ENCODE results near the gene RIPOR3. TPM values are rescaled to one million over a fixed set of nuclear protein-coding genes. Genes with fewer than 3 reads are reported as not detected.
A peak's percentile ranks its signal among the peaks of the same experiment; 100 is the strongest.

RIPOR3 gene
- total and polyA plus RNA-seq, 12 donors = 1.6 to 50.2 (median 3.3) TPM

DNA sequence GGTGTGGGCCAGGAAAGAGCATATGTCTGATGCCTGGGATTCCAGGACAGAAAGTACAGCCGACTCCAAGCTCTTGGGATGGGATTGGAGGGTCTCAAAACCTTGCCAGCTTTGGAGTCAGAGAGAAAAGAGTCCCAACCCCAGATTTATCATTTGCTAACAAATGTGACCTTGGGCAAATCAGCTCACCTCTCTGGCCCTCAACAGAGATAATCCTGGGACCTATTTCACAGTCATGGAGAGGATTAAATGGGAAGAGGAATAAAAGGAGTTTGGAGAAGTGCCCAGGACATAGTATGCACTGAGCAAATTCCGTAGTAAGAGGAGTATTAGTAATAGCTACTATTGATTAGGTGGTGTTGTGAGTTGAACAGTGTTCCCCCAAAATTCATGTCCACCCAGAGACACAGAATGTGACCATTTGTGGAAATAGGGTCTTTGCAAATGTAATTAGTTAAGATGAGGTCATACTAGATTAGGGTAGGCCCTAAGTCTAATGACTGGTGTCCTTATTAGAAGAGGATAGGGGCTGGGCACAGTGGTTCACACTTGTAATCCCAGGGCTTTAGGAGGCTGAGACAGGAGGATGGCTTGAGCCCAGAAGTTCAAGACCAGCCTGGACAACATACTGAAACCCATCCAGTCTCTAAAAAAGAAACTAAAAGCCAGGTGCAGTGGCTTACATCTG lies 17.1 kb downstream of the RIPOR3 start:
- 32 to 39% methylated on average over 2 of the region's 2 CpGs for WGBS, 2 donors
- ATAC-seq = no peak
- H3K27ac ChIP-seq = peak overlapping the region in 4 of 10 donors; percentile 3 to 36 (median 15)

GRCh38 chr20:50673466-50674137 lies 17.7 kb downstream of the RIPOR3 start:
- Histone ChIP-seq H3K36me3 (no peaks in the 10 kb centered on the region), H3K27me3 (no peaks in the 10 kb centered on the region), H3K4me3 (no peak overlapping the region), H3K27ac (peak overlapping the region in 3 of 10 donors; percentile 7 to 36 (median 23)), H3K4me1 (peaks cover 0 to 22% (median 8%) of the 10 kb centered on the region in 9 donors), H3K9me3 (no peaks in the 10 kb centered on the region)
- ATAC-seq = peak in 1 of 8 donors; percentile 34
- TF ChIP-seq CTCF (IDR thresholded peaks at IDR 0.05) = no peak
- intact Hi-C loops (cut with DNase I) = no loop called here
- DNase-seq = no peak
- WGBS, 2 donors = 82 to 87% methylated on average over 19 of the region's 19 CpGs

More for the DNA sequence above, 17.1 kb downstream of the RIPOR3 start:
- peaks cover 0 to 23% (median 10%) of the 10 kb centered on the region in 9 donors for H3K4me1 ChIP-seq
- no peaks in the 10 kb centered on the region for H3K9me3 ChIP-seq
- no peaks in the 10 kb centered on the region for H3K36me3 ChIP-seq
- no peak overlapping the region for H3K4me3 ChIP-seq
- no peak for TF ChIP-seq CTCF (IDR thresholded peaks at IDR 0.05)
- intact Hi-C loops (cut with DNase I) = no loop called here
- no peaks in the 10 kb centered on the region for H3K27me3 ChIP-seq
- no peak for DNase-seq

GRCh38 chr20:50673146-50673465 lies 18.2 kb downstream of the RIPOR3 start:
- no peak for ATAC-seq
- intact Hi-C loops (cut with DNase I) = no loop called here
- Histone ChIP-seq H3K9me3 (no peaks in the 10 kb centered on the region), H3K27ac (peak overlapping the region in 1 of 10 donors; percentile 23), H3K4me1 (peaks cover 0 to 17% (median 3%) of the 10 kb centered on the region in 9 donors), H3K27me3 (no peaks in the 10 kb centered on the region), H3K36me3 (no peaks in the 10 kb centered on the region), H3K4me3 (no peak overlapping the region)
- no peak for DNase-seq
- WGBS, 2 donors = 95 to 97% methylated on average over 7 of the region's 7 CpGs
- no peak for TF ChIP-seq CTCF (IDR thresholded peaks at IDR 0.05)

- Histone ChIP-seq H3K9me3 (no peaks in the 10 kb centered on the region), H3K4me1 (peaks cover 0 to 13% (median 0%) of the 10 kb centered on the region in 9 donors), H3K27ac (no peak overlapping the region), H3K27me3 (no peaks in the 10 kb centered on the region), H3K4me3 (no peak overlapping the region), H3K36me3 (no peaks in the 10 kb centered on the region)
- ATAC-seq (peak in 1 of 8 donors; percentile 36), DNase-seq (no peak)
- intact Hi-C loops (cut with DNase I) = no loop called here
- no peak for TF ChIP-seq CTCF (IDR thresholded peaks at IDR 0.05)
- 91 to 96% methylated on average over 8 of the region's 8 CpGs for WGBS, 2 donors
Measured at GRCh38 chr20:50672400-50673145, 18.8 kb downstream of the RIPOR3 start.
